WTC11 (cell line): ENCODE measurements around the gene TSPAN33. TPM values are rescaled to one million over a fixed set of nuclear protein-coding genes. Genes with fewer than 3 reads are reported as not detected.

Experiments used
- ATAC-seq: fragments of 200-7000 bp; cut with Tn5 transposase; 2 replicates; pipeline ENCODE4 v1.10.0; 2021; ENCODE audit warnings: mild to moderate bottlenecking, moderate library complexity
- CTCF ChIA-PET: fragments of 300-600 bp; sonication (Branson Sonifier 250); formaldehyde crosslinking; loops from one replicate; lab custom pipeline; 2021; ENCODE audit warnings: antibody characterized with exemption; lab: Charles Lee
- POLR2A ChIA-PET: fragments of 350-600 bp; sonication (Branson Sonifier 250); formaldehyde crosslinking; loops from one replicate; lab custom pipeline; 2021; ENCODE audit warnings: antibody characterized with exemption; lab: Charles Lee
- DNase-seq: peaks from one replicate; pipeline ENCODE4 v3.0.0; 2021; ENCODE audit warnings: low spot score
- H3K27ac Mint-ChIP-seq: 2 replicates; pipeline ENCODE4 v1.8.0; 2021; ENCODE audit warnings: mixed read lengths
- H3K27me3 Mint-ChIP-seq: 2 replicates; pipeline ENCODE4 v1.8.0; 2021; ENCODE audit warnings: low read depth, mild to moderate bottlenecking, moderate library complexity, mixed read lengths
- H3K36me3 Mint-ChIP-seq: 2 replicates; pipeline ENCODE4 v1.8.0; 2021; ENCODE audit warnings: mixed read lengths
- H3K4me1 Mint-ChIP-seq: 2 replicates; pipeline ENCODE4 v1.8.0; 2022; ENCODE audit warnings: mixed read lengths
- H3K4me3 Mint-ChIP-seq: 2 replicates; pipeline ENCODE4 v1.8.0; 2021; ENCODE audit warnings: mild to moderate bottlenecking, moderate library complexity, mixed read lengths
- H3K9me3 Mint-ChIP-seq: 2 replicates; pipeline ENCODE4 v1.8.0; 2021; ENCODE audit warnings: mixed read lengths
- ATF1 ChIP-seq: sonication (generic); formaldehyde crosslinking; IDR thresholded peaks from 2 replicates; pipeline ENCODE4 v1.8.1; 2023; ENCODE audit warnings: mild to moderate bottlenecking, moderate library complexity, missing genetic modification reagents
- CBFB ChIP-seq: sonication (generic); formaldehyde crosslinking; IDR thresholded peaks from 2 replicates; pipeline ENCODE4 v1.8.1; 2022; ENCODE audit warnings: mild to moderate bottlenecking, low read depth, missing genetic modification reagents
- ESRRA ChIP-seq: sonication (generic); formaldehyde crosslinking; IDR thresholded peaks from 2 replicates; pipeline ENCODE4 v1.8.1; 2022; ENCODE audit warnings: mild to moderate bottlenecking, missing genetic modification reagents, borderline replicate concordance
- FOXJ3 ChIP-seq: sonication (generic); formaldehyde crosslinking; IDR thresholded peaks from 2 replicates; pipeline ENCODE4 v1.9.0; 2021; ENCODE audit warnings: missing genetic modification reagents, mild to moderate bottlenecking, borderline replicate concordance
- FOXK1 ChIP-seq: sonication (generic); formaldehyde crosslinking; IDR thresholded peaks from 2 replicates; pipeline ENCODE4 v1.8.0; 2022; ENCODE audit warnings: mild to moderate bottlenecking, moderate library complexity, missing genetic modification reagents
- JUN ChIP-seq: sonication (generic); formaldehyde crosslinking; IDR thresholded peaks from 2 replicates; pipeline ENCODE4 v1.8.0; 2023; ENCODE audit warnings: mild to moderate bottlenecking, missing genetic modification reagents
- MXD4 ChIP-seq: fragments of 250-450 bp; sonication (Bioruptor Pico); IDR thresholded peaks from 2 replicates; pipeline ENCODE4 v1.8.0; 2021; ENCODE audit warnings: mild to moderate bottlenecking, moderate library complexity, borderline replicate concordance
- NR1H2 ChIP-seq: sonication (generic); formaldehyde crosslinking; IDR thresholded peaks from 2 replicates; pipeline ENCODE4 v1.9.0; 2021; ENCODE audit warnings: mild to moderate bottlenecking, moderate library complexity, missing genetic modification reagents
- ZNF416 ChIP-seq: fragments of 250-450 bp; sonication (Bioruptor Pico); IDR thresholded peaks from 2 replicates; pipeline ENCODE4 v1.9.0; 2021; ENCODE audit warnings: mild to moderate bottlenecking, inconsistent platforms
- ZNF423 ChIP-seq: fragments of 250-450 bp; sonication (Bioruptor Pico); IDR thresholded peaks from 2 replicates; pipeline ENCODE4 v2.1.2; 2022; ENCODE audit warnings: mild to moderate bottlenecking, moderate library complexity
- total RNA-seq: library from RNA; stranded (reverse); gene quantifications from 3 replicates; pipeline ENCODE4 v1.2.3, GENCODE V29; 2021
- TF ChIP-seq, protein P1 (sequence below): sonication (generic); formaldehyde crosslinking; IDR thresholded peaks from 2 replicates; pipeline ENCODE4 v1.8.1; 2022; ENCODE audit warnings: missing genetic modification reagents, borderline replicate concordance
- TF ChIP-seq, protein P2 (sequence below): sonication (generic); formaldehyde crosslinking; IDR thresholded peaks from 2 replicates; pipeline ENCODE4 v1.8.0; 2022; ENCODE audit warnings: mild to moderate bottlenecking, missing genetic modification reagents
- TF ChIP-seq, protein P3 (sequence below): fragments of 250-450 bp; sonication (Bioruptor Pico); IDR thresholded peaks from 2 replicates; pipeline ENCODE4 v1.8.0; 2021; ENCODE audit warnings: mild to moderate bottlenecking
- TF ChIP-seq, protein P4 (sequence below): fragments of 250-450 bp; sonication (Bioruptor Pico); IDR thresholded peaks from 2 replicates; pipeline ENCODE4 v1.9.0; 2021; ENCODE audit warnings: moderate library complexity, mild to moderate bottlenecking, inconsistent platforms, borderline replicate concordance
- TF ChIP-seq, protein P5 (sequence below): sonication (generic); formaldehyde crosslinking; IDR thresholded peaks from 2 replicates; pipeline ENCODE4 v1.8.1; 2022; ENCODE audit warnings: mild to moderate bottlenecking, moderate library complexity, missing genetic modification reagents
- TF ChIP-seq, protein P6 (sequence below): sonication (generic); formaldehyde crosslinking; IDR thresholded peaks from 2 replicates; pipeline ENCODE4 v1.8.0; 2022; ENCODE audit warnings: mild to moderate bottlenecking, missing genetic modification reagents

The TSPAN33 gene
- total RNA-seq, 1 experiment from 2014 or later = 30.0 TPM

DNA sequence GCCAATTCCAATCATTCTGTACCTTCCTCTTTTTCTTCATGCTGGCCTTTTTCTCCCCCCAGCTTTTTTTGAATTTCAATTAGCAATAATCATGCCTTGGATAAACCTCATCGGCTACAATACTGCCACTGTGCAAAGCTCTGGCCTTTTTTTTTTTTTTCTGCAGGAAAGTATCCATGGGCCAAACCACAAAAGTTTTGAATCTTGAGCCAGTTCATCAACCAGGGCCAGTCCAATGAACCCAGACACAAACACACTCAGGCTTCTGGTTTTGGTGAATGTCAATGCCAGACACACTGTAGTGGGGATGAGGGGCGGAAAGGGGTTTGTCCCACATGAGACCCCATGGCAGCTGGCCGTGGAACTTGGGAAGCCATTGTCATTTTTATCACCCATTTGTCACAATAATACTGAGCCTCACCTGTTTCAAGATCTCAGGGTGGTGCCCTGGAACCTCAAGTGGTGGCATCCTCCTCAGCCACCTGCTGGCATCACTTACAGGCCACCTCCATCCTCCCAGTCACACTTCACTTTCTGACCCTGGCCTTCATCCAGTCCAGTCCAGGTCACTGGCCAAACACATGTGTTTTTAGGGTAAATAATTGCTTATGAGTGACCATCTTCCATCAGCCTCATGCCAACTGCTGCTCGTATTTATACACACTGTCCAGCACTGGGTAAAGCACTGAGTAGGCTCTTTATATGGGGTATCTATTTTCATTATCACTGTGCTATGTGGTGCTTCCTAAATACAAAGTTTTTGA, 40.8 kb upstream of the TSPAN33 start:
- Mint-ChIP-seq H3K36me3 (no peaks in the 10 kb centered on the region), H3K9me3 (no peaks in the 10 kb centered on the region), H3K4me1 (peaks cover 7% of the 10 kb centered on the region), H3K27ac (no peak overlapping the region), H3K27me3 (no peaks in the 10 kb centered on the region), H3K4me3 (no peak overlapping the region)
- DNase-seq (no peak), ATAC-seq (no peak)
- ChIA-PET POLR2A (no interaction called here), CTCF (interaction anchor here (3.1 kb wide), 1 partner anchor 12 kb away, joined by 33 read pairs; no protein-coding TSS in a partner anchor)
- TF ChIP-seq, protein P1, sequence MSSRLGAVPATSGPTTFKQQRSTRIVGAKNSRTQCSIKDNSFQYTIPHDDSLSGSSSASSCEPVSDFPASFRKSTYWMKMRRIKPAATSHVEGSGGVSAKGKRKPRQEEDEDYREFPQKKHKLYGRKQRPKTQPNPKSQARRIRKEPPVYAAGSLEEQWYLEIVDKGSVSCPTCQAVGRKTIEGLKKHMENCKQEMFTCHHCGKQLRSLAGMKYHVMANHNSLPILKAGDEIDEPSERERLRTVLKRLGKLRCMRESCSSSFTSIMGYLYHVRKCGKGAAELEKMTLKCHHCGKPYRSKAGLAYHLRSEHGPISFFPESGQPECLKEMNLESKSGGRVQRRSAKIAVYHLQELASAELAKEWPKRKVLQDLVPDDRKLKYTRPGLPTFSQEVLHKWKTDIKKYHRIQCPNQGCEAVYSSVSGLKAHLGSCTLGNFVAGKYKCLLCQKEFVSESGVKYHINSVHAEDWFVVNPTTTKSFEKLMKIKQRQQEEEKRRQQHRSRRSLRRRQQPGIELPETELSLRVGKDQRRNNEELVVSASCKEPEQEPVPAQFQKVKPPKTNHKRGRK = no peak
- TF ChIP-seq, protein P2, sequence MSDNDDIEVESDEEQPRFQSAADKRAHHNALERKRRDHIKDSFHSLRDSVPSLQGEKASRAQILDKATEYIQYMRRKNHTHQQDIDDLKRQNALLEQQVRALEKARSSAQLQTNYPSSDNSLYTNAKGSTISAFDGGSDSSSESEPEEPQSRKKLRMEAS (CRISPR knock-in tag) = no peak
- TF ChIP-seq FOXK1 (CRISPR knock-in tag) (no peak), JUN (no peak), ESRRA (CRISPR knock-in tag) (no peak), CBFB (CRISPR knock-in tag) (no peak), ZNF423 (CRISPR knock-in tag) (no peak)
- TF ChIP-seq, protein P3, sequence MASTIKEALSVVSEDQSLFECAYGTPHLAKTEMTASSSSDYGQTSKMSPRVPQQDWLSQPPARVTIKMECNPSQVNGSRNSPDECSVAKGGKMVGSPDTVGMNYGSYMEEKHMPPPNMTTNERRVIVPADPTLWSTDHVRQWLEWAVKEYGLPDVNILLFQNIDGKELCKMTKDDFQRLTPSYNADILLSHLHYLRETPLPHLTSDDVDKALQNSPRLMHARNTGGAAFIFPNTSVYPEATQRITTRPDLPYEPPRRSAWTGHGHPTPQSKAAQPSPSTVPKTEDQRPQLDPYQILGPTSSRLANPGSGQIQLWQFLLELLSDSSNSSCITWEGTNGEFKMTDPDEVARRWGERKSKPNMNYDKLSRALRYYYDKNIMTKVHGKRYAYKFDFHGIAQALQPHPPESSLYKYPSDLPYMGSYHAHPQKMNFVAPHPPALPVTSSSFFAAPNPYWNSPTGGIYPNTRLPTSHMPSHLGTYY (CRISPR knock-in tag) = no peak
- TF ChIP-seq, protein P4, sequence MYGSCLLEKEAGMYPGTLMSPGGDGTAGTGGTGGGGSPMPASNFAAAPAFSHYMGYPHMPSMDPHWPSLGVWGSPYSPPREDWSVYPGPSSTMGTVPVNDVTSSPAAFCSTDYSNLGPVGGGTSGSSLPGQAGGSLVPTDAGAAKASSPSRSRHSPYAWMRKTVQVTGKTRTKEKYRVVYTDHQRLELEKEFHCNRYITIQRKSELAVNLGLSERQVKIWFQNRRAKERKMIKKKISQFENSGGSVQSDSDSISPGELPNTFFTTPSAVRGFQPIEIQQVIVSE (CRISPR knock-in tag) = no peak
- TF ChIP-seq, protein P5, sequence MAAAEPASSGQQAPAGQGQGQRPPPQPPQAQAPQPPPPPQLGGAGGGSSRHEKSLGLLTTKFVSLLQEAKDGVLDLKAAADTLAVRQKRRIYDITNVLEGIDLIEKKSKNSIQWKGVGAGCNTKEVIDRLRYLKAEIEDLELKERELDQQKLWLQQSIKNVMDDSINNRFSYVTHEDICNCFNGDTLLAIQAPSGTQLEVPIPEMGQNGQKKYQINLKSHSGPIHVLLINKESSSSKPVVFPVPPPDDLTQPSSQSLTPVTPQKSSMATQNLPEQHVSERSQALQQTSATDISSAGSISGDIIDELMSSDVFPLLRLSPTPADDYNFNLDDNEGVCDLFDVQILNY (CRISPR knock-in tag) = no peak

DNA sequence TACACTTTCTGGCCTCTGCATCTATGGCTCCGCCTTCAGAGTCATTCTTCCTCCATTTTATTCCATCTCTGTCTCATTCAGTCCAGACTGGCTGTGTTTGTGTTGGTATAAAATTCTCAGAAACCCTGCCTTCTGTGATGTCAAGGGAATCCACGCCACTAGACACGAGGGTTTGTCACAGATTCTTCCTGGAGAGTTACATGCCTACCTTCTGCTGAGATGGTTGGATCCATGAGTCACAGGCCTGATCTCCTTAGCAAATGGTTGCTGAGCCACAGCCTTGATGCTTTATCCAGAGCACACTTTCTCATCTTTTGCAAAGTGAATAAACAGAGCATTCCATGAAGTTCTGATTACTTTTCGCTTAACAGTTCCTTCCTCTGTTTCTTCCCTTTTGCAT, 35.9 kb upstream of the TSPAN33 start:
- TF ChIP-seq ZNF416 (CRISPR knock-in tag) (no peak), MXD4 (no peak), FOXJ3 (no peak), NR1H2 (CRISPR knock-in tag) (no peak), ATF1 (no peak)
- TF ChIP-seq, protein P6, sequence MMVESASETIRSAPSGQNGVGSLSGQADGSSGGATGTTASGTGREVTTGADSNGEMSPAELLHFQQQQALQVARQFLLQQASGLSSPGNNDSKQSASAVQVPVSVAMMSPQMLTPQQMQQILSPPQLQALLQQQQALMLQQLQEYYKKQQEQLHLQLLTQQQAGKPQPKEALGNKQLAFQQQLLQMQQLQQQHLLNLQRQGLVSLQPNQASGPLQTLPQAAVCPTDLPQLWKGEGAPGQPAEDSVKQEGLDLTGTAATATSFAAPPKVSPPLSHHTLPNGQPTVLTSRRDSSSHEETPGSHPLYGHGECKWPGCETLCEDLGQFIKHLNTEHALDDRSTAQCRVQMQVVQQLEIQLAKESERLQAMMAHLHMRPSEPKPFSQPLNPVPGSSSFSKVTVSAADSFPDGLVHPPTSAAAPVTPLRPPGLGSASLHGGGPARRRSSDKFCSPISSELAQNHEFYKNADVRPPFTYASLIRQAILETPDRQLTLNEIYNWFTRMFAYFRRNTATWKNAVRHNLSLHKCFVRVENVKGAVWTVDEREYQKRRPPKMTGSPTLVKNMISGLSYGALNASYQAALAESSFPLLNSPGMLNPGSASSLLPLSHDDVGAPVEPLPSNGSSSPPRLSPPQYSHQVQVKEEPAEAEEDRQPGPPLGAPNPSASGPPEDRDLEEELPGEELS (CRISPR knock-in tag) = no peak
- TF ChIP-seq, all 79 proteins: peak for 0
- ChIA-PET POLR2A (no interaction called here), CTCF (no interaction called here)
- H3K4me3 Mint-ChIP-seq = no peak overlapping the region
- H3K9me3 Mint-ChIP-seq = peaks cover 5% of the 10 kb centered on the region; the same call in 1 of the 2 replicates
- no peak overlapping the region for H3K27ac Mint-ChIP-seq
- no peaks in the 10 kb centered on the region for H3K36me3 Mint-ChIP-seq
- peaks cover 10% of the 10 kb centered on the region for H3K4me1 Mint-ChIP-seq
- DNase-seq (no peak), ATAC-seq (no peak)
- no peaks in the 10 kb centered on the region for H3K27me3 Mint-ChIP-seq
